HG03095 (cell line): ENCODE measurements around the gene HRAS.

Source experiments
- ATAC-seq: cut with Tn5 transposase; IDR thresholded peaks from one replicate; pipeline ENCODE4 v1.9.1; 2021; ENCODE audit warnings: moderate library complexity; ENCODE audit not compliant: unreplicated experiment

Gene HRAS

GRCh38 chr11:497565-498296 is 37.6 kb downstream of the HRAS start:
- no peak for ATAC-seq

GRCh38 chr11:496834-497564 is 38.4 kb downstream of the HRAS start:
- ATAC-seq, result no peak

DNA sequence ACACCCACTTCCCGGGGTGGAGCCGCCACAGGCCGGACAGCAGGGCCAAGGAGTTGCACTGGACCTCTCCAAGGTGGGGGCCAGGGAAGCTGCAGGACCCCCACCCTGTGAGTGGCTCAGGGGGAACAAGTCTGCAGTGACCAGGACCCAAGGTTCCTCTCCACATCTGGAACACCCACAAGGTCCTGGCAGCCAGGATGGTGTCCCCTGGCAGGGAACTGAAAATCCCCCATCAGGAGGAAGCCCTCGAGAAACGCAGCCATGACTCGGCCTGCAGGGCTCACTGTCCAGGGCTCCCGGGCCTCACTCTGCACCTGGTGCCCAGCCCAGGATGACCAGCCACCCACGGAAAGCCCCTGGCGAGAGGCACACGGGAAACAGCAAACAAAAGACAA is 39.8 kb downstream of the HRAS start:
- ATAC-seq, result no peak

- ATAC-seq, result no peak
Observed at GRCh38 chr11:494761-495536, 40.4 kb downstream of the HRAS start.

- ATAC-seq, result no peak
Observed at GRCh38 chr11:492427-493226, 42.7 kb downstream of the HRAS start.

DNA sequence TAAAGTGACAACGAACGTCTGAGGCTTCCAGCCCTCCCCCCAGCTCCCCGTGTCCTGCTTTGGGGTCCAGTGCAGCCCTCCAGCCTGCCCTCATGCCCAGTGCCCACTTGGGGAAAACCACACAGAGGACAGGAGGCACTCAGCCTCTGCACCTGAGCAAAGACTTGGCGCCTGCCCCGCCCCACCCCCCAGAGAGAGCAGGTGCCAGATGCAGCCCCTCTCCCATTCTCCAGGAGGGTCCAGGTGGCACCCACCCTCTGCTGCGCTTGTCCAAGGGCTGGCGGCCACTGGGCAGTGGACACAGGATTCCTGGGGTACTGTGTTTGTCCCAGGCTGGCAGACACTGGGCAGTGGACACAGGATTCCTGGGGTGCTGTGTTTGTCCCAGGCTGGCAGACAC is 44.0 kb downstream of the HRAS start:
- ATAC-seq, result no peak

DNA sequence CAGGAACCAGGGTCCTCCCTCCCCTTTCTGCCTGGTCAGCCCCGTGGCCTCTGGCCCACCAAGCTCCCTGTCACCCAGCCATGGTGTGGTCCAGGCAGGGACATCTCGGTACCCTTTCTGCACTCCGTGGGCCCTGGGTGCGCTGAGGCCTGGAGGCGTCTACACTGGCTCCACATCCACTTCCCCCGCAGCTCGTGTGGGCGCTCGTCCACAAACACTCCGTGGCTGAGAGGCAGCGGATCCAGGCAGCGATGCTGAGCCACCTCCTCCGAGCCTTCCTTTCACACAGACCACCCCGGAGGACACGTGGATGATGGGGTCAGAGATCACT is 44.5 kb downstream of the HRAS start:
- no peak for ATAC-seq

DNA sequence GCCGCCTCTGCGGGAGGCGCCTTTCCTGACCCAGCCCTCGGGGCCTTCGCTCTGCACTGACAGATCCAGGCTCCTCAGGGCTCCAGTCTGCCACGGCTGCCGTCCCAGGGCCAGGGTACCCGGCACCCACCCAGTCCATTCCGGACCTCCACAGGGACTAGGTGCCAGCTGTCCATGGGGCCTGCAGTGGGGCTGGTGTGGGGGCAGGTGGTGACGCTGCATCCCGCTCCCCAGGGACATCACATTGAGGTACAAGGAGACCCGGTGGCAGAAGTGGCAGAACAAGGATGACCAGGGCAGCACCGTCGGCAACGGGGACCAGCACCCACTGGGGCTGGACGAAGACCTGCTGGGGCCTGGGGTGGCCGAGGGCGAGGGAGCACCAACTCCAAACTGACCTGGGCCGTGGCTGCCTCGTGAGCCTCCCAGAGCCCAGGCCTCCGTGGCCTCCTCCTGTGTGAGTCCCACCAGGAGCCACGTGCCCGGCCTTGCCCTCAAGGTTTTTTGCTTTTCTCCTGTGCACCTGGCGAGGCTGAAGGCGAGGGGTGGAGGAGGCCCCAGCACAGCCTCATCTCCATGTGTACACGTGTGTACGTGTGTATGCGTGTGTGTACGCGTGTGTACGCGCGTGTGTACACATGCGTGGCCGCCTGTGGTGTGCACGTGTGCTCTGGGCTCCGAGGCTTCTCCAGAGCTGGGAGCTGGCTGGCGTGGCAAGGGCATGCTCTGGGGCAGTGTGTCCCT is 45.0 kb downstream of the HRAS start:
- ATAC-seq, result no peak

- ATAC-seq, result no peak
Observed at GRCh38 chr11:489610-490185, 45.7 kb downstream of the HRAS start.

GRCh38 chr11:488992-489391 is 46.4 kb downstream of the HRAS start:
- no peak for ATAC-seq

GRCh38 chr11:488579-488978 is 46.8 kb downstream of the HRAS start:
- no peak for ATAC-seq

- no peak for ATAC-seq
Observed at GRCh38 chr11:488062-488461, 47.3 kb downstream of the HRAS start.

DNA sequence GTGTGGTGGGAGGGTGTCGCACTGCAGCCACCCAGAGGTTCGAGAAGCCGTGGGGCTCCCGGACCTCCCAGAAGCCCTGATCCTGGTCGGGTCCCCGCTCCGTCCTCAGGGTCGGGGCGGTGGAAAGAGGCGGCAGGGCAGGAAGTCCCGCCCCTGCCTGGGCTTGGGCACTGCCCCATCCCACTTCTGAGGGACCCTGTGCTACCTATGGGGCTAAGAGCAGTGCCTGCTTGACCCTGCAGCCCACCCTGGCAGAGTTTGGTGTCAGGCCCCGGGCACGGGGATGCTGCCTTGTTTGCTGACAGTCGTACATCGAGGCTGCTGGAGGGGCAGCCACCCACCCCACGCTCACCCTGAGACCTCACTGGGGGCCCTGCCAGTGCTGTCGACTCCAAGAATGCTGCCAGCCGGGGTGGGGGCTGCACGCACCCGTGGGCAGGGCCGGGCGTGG is 47.8 kb downstream of the HRAS start:
- ATAC-seq, result no peak

GRCh38 chr11:486189-486588 is 49.2 kb downstream of the HRAS start:
- ATAC-seq, result no peak

DNA sequence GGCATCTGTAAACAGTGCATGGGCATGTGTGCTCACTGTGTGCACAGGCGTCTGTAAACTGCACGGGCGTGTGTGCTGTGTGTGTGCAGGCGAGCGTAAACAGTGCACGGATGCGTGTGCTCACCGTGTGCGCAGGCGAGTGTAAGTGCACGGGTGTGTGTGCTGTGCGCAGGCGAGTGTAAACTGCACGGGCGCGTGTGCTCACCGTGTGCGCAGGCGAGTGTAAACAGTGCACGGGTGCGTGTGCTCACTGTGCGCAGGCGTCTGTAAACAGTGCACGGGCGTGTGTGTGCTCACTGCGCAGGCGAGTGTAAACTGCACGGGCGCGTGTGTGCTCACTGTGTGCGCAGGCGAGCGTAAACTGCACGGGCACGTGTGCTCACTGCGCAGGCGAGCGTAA is 50.8 kb downstream of the HRAS start:
- ATAC-seq, result no peak
